Activated naive CD8-positive, alpha-beta T cell treated with anti-CD3 and anti-CD28 coated beads, Interleukin-2, amount 50 U/mL, for 16 hours (primary cell): ENCODE data around the gene LIN9.
"Not testable (repeated sequence)": the region's sequence is repeated elsewhere in the genome, so short reads cannot be mapped to it uniquely, and the experiment has no call there.

Experiments used
- DNase-seq: peaks from one replicate; pipeline ENCODE4 v3.0.0-alpha.2; 2020; ENCODE audit warnings: low read depth, low spot score

Gene LIN9

GRCh38 chr1:226308723-226309397 is at the start of gene LIN9:
LIN9 (minus strand) TSS chr1:226309164; CDS start chr1:226309139, 25 bp downstream.
- DNase-seq: peak; percentile 83

- DNase-seq: no peak
Observed at GRCh38 chr1:226357416-226357815, 48.5 kb upstream of the LIN9 start.

GRCh38 chr1:226355669-226356551 is 46.9 kb upstream of the LIN9 start:
- DNase-seq: no peak

GRCh38 chr1:226355016-226355415 is 46.1 kb upstream of the LIN9 start:
- DNase-seq: no peak

GRCh38 chr1:226353698-226354525 is 44.9 kb upstream of the LIN9 start:
- no peak for DNase-seq

GRCh38 chr1:226351709-226352108 is 42.7 kb upstream of the LIN9 start:
- no peak for DNase-seq

GRCh38 chr1:226350519-226350865 is 41.5 kb upstream of the LIN9 start:
- DNase-seq: no peak

- DNase-seq: no peak
Observed at GRCh38 chr1:226349801-226350518, 41.0 kb upstream of the LIN9 start.

- no peak for DNase-seq
Observed at GRCh38 chr1:226349081-226349480, 40.1 kb upstream of the LIN9 start.

GRCh38 chr1:226344441-226345259 is 35.7 kb upstream of the LIN9 start:
- no peak for DNase-seq

GRCh38 chr1:226342656-226343055 is 33.7 kb upstream of the LIN9 start:
- DNase-seq: no peak

GRCh38 chr1:226340111-226340510 is 31.1 kb upstream of the LIN9 start:
- not testable (repeated sequence) for DNase-seq

GRCh38 chr1:226337276-226337875 is 28.4 kb upstream of the LIN9 start:
- no peak for DNase-seq

GRCh38 chr1:226335661-226336060 is 26.7 kb upstream of the LIN9 start:
- DNase-seq: no peak

GRCh38 chr1:226332947-226333346 is 24.0 kb upstream of the LIN9 start:
- DNase-seq: no peak

- no peak for DNase-seq
Observed at GRCh38 chr1:226329237-226329636, 20.3 kb upstream of the LIN9 start.

- DNase-seq: no peak
Observed at GRCh38 chr1:226327761-226328162, 18.8 kb upstream of the LIN9 start.

GRCh38 chr1:226325178-226325577 is 16.2 kb upstream of the LIN9 start:
- DNase-seq: no peak

- no peak for DNase-seq
Observed at GRCh38 chr1:226324479-226324878, 15.5 kb upstream of the LIN9 start.

GRCh38 chr1:226322986-226323385 is 14.0 kb upstream of the LIN9 start:
- DNase-seq: no peak
